HUES48 (cell line): ENCODE data around the gene NT5C2.
A peak's percentile ranks its signal among the peaks of the same experiment; 100 is the strongest.
"Not testable (repeated sequence)": the region's sequence is repeated elsewhere in the genome, so short reads cannot be mapped to it uniquely, and the experiment has no call there.

Source experiments
- H3K27ac ChIP-seq: one replicate; pipeline ENCODE4 v1.7.0; 2013; ENCODE audit warnings: low read depth, low read length, inconsistent platforms
- H3K27me3 ChIP-seq: 2 replicates; pipeline ENCODE4 v1.6.1; 2013; ENCODE audit warnings: mild to moderate bottlenecking, low read length; ENCODE audit not compliant: control insufficient read depth, insufficient read depth
- H3K36me3 ChIP-seq: 2 replicates; pipeline ENCODE4 v1.6.1; 2013; ENCODE audit warnings: low read length; ENCODE audit not compliant: control insufficient read depth, insufficient read depth
- H3K4me1 ChIP-seq: 2 replicates; pipeline ENCODE4 v1.6.1; 2013; ENCODE audit warnings: mild to moderate bottlenecking, low read length; ENCODE audit not compliant: control insufficient read depth, insufficient read depth
- H3K4me3 ChIP-seq: 2 replicates; pipeline ENCODE4 v1.5.1; 2013; ENCODE audit warnings: mild to moderate bottlenecking, low read depth, low read length
- H3K9ac ChIP-seq: 2 replicates; pipeline ENCODE4 v1.6.1; 2013; ENCODE audit warnings: mild to moderate bottlenecking, low read depth, low read length, moderate library complexity
- H3K9me3 ChIP-seq: 2 replicates; pipeline ENCODE4 v1.6.1; 2013; ENCODE audit warnings: low read length; ENCODE audit not compliant: control insufficient read depth, insufficient read depth

The NT5C2 gene

GRCh38 chr10:103224133-103224532, 31.1 kb upstream of the NT5C2 start:
- Histone ChIP-seq H3K4me1 (no peaks in the 10 kb centered on the region), H3K4me3 (no peak overlapping the region), H3K27me3 (no peaks in the 10 kb centered on the region), H3K27ac (no peak overlapping the region), H3K36me3 (no peaks in the 10 kb centered on the region), H3K9ac (no peak overlapping the region), H3K9me3 (peaks cover 14% of the 10 kb centered on the region)

GRCh38 chr10:103216362-103216761, 23.3 kb upstream of the NT5C2 start:
- peaks cover 10% of the 10 kb centered on the region for H3K4me1 ChIP-seq
- H3K27ac ChIP-seq, H3K9me3 ChIP-seq, H3K27me3 ChIP-seq, H3K9ac ChIP-seq, H3K36me3 ChIP-seq, H3K4me3 ChIP-seq: not testable (repeated sequence)

- Histone ChIP-seq H3K4me1 (peaks cover 10% of the 10 kb centered on the region), H3K4me3 (no peak overlapping the region), H3K9ac (no peak overlapping the region), H3K27me3 (no peaks in the 10 kb centered on the region), H3K27ac (no peak overlapping the region), H3K36me3 (no peaks in the 10 kb centered on the region), H3K9me3 (peaks cover 3% of the 10 kb centered on the region)
Observed at GRCh38 chr10:103215601-103216000, 22.5 kb upstream of the NT5C2 start.

- H3K4me3 ChIP-seq, H3K36me3 ChIP-seq, H3K27ac ChIP-seq, H3K9ac ChIP-seq, H3K27me3 ChIP-seq, H3K4me1 ChIP-seq: not testable (repeated sequence)
- peaks cover 18% of the 10 kb centered on the region for H3K9me3 ChIP-seq
Observed at GRCh38 chr10:103210262-103210661, 17.2 kb upstream of the NT5C2 start.

GRCh38 chr10:103207643-103208042, 14.6 kb upstream of the NT5C2 start:
- H3K27me3 ChIP-seq, H3K27ac ChIP-seq, H3K4me3 ChIP-seq, H3K36me3 ChIP-seq, H3K9ac ChIP-seq: not testable (repeated sequence)
- Histone ChIP-seq H3K4me1 (peaks cover 19% of the 10 kb centered on the region), H3K9me3 (peaks cover 16% of the 10 kb centered on the region)

- H3K36me3 ChIP-seq = no peaks in the 10 kb centered on the region
- peaks cover 19% of the 10 kb centered on the region for H3K4me1 ChIP-seq
- H3K9me3 ChIP-seq = peaks cover 16% of the 10 kb centered on the region
- H3K27ac ChIP-seq = peak overlapping the region; percentile 45
- H3K27me3 ChIP-seq = no peaks in the 10 kb centered on the region
- H3K4me3 ChIP-seq = 0 out of 2 replicates have a peak overlapping the region, but pooled peaks have one; percentile 21
- H3K9ac ChIP-seq = no peak overlapping the region
Observed at GRCh38 chr10:103207141-103207540, 14.1 kb upstream of the NT5C2 start.

- Histone ChIP-seq H3K4me3 (0 out of 2 replicates have a peak overlapping the region, but pooled peaks have one; percentile 21), H3K4me1 (peaks cover 21% of the 10 kb centered on the region), H3K9me3 (peaks cover 16% of the 10 kb centered on the region)
- H3K27me3 ChIP-seq, H3K36me3 ChIP-seq, H3K27ac ChIP-seq, H3K9ac ChIP-seq: not testable (repeated sequence)
Observed at GRCh38 chr10:103206715-103207114, 13.6 kb upstream of the NT5C2 start.

- H3K9me3 ChIP-seq = peaks cover 16% of the 10 kb centered on the region
- peaks cover 23% of the 10 kb centered on the region for H3K4me1 ChIP-seq
- peak overlapping the region; percentile 97 for H3K27ac ChIP-seq
- H3K27me3 ChIP-seq, H3K36me3 ChIP-seq: not testable (repeated sequence)
- H3K9ac ChIP-seq = peak overlapping the region; percentile 51; the same call in 1 of the 2 replicates
- H3K4me3 ChIP-seq = peak overlapping the region; percentile 36
Observed at GRCh38 chr10:103205401-103205800, 12.3 kb upstream of the NT5C2 start.

- peaks cover 16% of the 10 kb centered on the region for H3K9me3 ChIP-seq
- peak overlapping the region; percentile 97 for H3K27ac ChIP-seq
- H3K9ac ChIP-seq = peak overlapping the region; percentile 74
- H3K4me1 ChIP-seq = peaks cover 23% of the 10 kb centered on the region
- H3K36me3 ChIP-seq = no peaks in the 10 kb centered on the region
- H3K27me3 ChIP-seq = no peaks in the 10 kb centered on the region
- H3K4me3 ChIP-seq = peak overlapping the region; percentile 36
Observed at GRCh38 chr10:103204353-103205255, 11.5 kb upstream of the NT5C2 start.

- Histone ChIP-seq H3K4me1 (peaks cover 25% of the 10 kb centered on the region), H3K27ac (no peak overlapping the region)
Observed at GRCh38 chr10:103203466-103203865, 10.4 kb upstream of the NT5C2 start.

GRCh38 chr10:103202319-103202718, 9.2 kb upstream of the NT5C2 start:
- Histone ChIP-seq H3K9ac (no peak overlapping the region), H3K9me3 (peaks cover 11% of the 10 kb centered on the region), H3K27ac (no peak overlapping the region), H3K27me3 (no peaks in the 10 kb centered on the region), H3K4me3 (no peak overlapping the region), H3K4me1 (peaks cover 31% of the 10 kb centered on the region), H3K36me3 (no peaks in the 10 kb centered on the region)

More at GRCh38 chr10:103203466-103203865, 10.4 kb upstream of the NT5C2 start:
- Histone ChIP-seq H3K27me3 (no peaks in the 10 kb centered on the region), H3K36me3 (no peaks in the 10 kb centered on the region), H3K4me3 (no peak overlapping the region), H3K9ac (no peak overlapping the region), H3K9me3 (peaks cover 16% of the 10 kb centered on the region)
